Stimulated activated CD8-positive, alpha-beta memory T cell treated with anti-CD3 and anti-CD28 coated beads, Interleukin-7, amount 100 ng/mL, for 48 hours (primary cell): Measurements from ENCODE around the gene SSH3.
A peak's percentile ranks its signal among the peaks of the same experiment; 100 is the strongest.

Experiments used
- DNase-seq, 2 donors: peaks; one replicate each; pipeline ENCODE4 v3.0.0-alpha.2; 2020; ENCODE audit warnings: low read depth in 1 of 2; ENCODE audit errors: extremely low read depth in 1 of 2

Gene SSH3

DNA sequence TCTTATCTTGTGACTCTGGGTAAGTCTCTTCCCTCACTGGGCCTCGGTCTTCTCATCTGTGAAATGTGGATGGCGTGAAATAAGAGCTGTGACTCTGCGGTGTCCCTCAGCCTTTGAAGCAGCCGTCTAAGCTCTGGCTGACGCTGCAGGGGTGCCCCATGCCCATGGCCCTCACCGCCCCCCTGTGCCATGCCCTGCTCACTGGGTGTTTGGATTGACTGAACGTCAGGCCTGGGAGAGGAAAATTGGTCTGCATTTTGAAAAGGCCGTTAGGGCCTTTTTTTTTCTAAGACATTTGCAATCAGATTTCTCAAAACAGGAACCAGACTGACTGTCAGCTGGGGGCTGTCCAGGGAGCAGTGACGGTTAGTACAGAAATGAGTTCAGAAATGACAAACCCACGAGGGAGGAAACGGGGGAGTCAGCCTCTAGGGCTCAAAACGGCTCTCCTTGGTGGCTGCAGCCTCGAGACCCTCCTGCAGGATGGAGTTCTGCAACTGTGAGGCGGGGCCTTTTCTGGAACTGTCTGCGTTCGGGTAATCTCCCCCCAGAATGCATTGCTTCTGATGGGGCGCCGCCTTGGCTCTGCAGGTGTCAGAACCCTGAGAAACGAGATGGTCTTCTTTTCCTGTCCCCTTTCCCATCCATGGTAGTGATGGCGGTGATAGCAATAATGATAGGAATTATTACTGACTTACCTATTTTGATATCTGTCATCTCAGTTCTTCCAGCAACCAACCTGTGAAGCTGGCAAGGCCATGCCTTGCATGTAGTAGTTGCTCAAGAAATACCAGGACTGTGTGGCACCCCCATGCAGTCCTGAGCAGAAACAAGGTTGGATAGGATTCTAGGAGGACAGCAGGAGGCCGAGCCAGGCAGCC, 35.0 kb upstream of the SSH3 start:
- peak; percentile 49 to 81 for DNase-seq

DNA sequence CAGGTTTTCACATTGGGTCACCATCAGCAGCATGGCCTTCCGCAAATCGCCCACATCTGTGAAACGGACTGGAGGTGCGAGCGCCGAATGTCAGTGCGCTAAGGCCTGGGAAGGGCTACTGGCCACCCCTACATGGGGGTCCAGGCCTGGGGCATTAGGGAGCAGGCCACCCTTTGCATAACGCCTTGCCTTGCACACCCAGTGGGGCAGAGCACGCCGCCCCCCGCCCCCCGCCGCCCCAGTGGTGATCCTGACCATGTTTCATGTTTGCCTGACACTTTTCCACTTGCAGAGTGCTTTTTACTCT, 34.4 kb upstream of the SSH3 start:
- no peak for DNase-seq

DNA sequence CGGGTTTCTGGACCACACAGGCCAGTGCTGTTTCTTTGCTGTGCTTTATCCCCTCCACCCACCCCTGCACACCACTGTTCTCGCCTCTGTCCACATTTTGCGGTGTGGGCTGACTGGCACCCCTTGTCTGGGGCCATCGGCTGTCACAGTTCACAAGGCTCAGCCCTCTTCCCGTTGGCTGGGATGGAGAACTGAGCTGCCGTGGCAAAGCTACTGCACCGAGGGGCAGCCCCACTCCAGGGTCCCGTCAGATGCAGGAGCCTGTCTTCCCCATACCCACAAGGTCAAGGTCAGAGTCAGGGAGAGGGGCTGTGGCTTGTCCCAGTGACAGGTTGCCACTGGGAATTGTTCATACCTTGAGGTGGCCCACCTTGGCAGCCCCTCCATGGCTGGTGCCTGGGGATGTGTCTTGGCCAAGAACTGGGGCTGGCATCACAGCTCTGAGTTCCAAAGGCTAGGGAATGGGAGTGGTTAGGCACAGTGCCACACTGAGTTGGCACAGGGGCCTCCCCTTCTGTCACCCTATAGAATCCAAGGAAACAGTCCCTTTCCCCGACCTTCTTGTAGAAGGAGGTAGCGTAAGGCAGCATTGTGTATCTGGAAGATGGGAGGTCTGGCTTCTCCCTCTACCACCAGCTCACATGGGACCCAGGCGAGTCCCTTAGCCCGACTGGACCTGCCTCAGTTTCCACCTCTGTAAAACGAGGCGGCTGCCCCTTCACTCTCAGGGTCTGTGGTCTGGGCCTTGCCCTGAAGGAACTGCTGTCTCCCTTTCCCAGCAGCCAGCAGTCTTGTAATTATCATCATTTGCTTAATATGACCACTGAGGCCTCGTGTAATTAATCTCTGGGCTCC, 33.7 kb upstream of the SSH3 start:
- DNase-seq = no peak

DNA sequence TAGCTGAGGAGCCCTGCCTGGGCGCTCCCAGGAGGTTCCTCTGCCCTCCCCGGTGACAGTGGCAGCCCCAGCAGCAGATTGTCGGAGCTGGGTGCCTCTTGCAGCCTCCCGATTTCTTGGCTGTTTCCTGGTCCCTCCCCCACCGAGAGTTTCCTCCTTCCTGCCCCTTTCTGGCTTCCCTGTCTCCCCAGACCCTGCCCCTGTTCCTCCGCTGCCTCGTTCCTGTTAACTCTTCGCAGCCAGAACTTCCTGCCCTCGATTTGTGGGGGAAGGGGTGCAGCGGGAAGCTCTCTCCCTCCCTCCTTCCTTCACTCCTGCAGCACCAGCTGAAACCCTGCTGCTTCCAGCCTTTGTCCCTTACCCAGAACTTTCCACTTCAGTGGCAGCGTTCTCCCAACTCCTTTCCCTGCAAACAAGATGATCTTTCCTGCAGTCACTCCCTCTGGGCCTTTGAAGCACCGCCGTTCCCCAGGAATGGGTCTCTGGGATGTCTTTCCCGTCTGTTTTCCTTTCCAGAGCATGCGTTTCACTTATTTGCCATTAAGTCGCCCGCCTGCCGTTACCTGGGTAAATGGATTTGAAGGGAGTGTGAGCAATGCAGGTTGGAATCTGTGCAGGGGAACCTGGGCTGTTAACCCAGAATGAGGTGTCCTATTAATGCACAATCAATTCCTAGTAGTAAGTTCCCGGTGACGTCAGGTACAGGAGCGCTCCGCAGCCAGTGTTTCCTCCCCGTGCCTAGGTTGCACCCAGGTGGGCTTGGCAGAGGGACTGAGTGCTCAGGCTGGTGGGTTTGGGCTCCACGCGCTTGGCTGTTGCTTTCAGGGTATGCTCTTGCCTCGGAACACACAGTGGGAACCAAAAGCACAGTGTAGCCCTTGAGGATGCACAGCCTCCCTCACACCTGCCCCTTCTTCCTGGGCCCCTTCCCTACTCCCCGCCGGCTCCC, 32.8 kb upstream of the SSH3 start:
- no peak for DNase-seq

DNA sequence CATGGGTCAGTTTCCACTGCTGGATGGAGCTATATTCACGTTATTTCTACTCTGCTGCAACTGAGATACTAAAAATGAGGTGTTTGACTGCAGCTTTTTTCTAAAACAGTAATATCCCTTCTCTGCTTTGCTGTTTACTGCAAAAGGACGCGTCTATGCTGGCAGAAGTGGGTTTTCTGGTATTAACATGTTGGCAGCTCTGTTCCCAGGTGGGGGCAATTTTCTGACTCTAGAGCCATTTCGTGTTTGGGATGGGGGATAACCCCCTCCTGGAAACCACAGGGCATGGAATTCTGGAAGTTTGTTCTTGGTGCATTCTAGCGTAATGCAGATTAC, 32.2 kb upstream of the SSH3 start:
- no peak for DNase-seq

DNA sequence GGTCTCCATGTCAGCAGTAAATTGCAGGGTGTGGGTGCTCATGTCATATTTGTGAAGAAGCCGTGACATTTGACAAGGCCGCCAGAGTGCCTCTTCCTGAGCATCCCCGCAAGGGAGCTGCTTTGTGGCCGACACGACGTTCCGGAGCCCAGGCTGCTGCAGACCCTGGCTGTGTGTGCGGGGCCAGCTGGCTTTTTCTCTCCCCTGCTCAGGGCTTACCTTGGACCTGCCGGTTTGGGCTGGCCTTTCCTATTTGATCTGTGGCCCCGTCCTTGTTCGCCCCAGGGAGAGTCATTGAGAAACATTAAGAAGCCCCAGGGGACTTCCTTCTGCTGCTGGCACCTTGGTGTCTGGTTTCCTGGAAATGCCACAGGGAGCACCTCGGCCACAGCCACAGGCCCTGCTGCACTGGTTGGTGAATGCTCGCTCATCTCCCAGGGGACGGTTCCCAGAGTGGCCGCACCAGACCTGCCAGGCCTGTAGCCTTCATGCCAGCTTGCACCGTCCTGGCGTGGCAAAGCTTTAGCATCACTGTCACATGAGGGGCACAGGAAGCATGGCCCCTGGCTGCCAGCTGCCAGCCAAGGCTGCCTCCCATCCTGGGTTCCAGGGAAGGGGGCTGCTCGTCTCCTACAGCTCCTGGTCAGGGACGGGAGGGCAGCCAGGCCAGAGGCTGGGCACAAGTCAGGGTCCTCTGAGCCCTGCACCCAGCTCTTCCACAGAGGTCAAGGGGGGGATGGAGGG, 31.6 kb upstream of the SSH3 start:
- DNase-seq = peak; percentile 58 to 68

DNA sequence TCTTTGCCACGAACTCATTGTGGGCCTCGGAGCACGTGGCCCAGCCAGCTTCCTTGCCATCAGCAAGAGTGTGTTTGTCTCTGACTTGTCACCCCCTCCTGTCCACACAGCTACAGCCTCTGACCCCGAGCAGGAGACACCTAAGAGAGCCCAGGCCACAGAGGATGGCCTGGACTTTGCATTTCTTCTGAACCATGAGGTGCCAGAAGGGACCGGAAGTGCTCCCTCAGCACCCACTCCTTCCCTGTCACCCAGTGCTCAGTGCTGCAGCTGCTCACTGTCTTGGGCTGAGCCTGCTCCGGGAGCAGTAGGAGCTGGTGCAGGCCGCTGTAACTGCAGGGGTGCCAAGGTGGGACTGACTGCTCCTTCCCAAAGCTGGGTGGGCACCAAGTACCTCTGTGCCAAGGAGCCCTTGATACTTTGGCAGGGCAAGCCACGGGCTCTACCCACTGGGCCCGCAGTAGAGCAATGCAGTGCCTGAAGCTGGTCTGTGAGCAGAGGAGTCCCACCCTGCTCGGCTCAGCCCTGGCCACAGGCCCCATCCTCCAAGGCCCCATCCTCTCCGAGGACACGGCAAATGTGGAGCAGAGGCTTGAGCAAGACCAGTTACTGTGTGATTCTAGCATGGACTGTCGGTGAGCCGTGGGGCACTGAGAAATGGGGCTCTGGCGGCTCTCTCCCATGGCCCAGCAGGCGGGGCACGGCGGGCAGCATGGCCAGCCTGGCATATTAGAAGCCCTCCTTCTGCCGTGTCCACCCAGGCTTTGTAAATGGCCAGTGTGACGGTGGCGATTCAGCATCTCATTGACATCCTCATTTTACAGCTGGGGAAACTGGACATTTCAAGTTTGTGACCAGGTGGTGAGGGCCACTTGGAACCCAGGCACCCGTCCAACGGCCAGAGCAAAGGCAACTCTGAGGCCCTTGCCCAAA, 30.7 kb upstream of the SSH3 start:
- no peak for DNase-seq

DNA sequence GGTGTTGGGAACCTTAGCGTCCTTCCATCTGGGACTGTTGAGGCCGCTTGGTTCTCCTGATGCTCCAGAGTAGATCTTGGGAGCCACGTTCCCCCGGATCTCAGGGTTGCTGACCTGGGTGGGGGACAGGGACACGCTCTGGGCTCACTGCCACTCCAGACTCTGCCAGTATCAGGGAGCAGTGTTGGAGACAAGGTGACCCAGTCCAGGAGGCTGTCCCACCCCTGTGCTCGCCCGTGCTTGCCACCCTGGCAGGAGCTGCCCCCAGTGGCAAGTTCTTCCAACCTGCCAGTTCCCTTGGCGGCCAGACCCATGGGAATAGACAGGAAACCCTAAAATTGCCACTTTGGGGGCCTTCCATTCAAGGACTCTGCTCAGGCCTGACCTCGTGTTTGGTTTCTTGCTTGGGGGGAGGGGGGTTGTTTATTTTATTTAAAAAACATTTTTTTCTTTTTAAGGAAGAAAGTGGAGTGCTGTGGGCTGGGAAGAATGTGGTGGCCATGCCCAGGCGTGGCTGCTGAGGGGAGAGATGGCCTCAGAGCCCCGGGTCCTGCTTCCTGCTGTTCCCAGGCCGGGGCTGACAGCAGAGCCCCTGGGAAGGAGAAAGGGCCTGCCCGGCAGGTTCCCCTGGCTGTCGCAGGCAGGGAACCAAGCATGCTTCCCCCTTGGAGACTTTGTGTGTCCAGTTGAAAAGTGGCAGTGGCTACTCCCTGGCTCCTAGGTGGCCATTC, 29.9 kb upstream of the SSH3 start:
- no peak for DNase-seq

DNA sequence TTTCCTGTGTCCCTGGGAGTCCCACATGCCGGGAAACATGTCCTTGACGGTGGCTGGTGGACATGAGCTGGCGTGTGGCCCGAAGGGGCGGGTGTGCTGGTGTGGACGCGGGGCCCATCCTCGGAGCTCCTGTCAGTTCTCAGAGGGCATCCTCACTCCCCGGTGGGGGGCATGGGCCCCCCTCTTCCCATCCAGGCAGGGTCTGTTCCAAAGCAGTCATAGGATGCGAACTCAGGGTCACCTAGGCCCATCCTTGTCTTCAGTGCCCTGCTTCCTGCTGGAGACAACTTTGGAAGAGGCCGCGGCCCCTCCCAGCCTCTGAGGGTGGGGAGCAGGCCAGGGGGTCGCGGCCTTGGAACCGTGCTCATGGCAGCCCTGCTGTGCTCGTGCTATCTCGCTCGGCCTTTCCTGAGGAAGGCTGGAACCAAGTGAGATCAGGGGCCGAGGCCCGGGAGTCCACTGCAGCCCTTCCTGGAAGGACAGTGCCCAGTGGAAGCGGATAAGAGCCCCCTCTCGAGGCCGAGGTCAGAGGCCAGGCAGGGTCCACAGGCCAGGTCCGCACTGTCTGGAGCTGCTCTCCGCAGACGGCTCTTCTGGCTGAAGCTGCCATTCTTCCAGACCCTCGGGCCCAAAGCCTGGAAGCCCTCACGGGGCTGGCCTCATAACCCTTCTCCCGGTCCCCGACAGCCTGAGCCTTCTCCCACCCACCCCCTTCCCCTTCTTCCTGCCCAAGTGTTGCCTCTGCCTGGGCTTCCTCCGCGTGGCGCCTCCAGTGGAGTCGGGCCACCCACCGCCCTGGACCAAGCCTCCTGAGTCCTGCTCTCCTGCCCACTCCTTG, 28.3 kb upstream of the SSH3 start:
- DNase-seq = no peak

DNA sequence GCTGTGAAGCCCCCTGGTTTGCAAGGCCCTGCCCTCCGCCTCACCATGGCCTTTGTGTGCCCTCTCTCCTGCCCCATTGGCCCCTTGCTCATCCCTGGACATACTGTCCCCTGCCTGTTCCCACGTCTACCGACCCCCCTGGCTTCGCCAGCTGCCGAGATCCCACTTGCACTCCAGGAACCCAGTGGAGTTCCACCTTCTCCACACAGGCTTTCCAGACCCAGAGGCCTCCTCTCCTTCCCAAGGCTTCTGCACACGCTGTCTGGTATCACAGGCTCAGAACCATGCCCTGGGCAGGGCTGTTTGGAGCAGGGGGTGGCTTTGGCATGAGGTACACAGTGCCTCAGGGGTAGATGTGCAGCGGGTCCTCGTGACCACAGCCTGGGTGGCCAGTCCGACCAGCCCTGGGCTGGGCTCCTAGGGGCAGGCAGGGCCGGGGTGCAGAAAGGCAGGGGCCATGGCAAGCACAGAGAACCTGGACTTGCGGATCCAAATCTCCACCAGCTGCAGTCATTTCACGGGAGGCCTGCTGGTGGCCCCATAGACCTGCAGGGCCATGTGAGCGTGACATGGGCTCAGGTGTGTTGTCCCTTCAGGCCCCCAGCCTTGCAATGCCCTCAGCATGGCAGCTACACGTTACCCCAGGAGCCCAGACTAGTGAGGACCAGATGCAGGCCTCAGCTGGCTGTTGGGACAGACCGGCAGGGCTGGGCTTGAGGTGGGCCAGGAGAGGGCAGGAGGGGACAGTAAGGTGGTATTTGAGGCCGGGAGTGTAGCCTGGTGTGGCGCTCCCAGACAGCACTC, 27.5 kb upstream of the SSH3 start:
- DNase-seq = no peak

DNA sequence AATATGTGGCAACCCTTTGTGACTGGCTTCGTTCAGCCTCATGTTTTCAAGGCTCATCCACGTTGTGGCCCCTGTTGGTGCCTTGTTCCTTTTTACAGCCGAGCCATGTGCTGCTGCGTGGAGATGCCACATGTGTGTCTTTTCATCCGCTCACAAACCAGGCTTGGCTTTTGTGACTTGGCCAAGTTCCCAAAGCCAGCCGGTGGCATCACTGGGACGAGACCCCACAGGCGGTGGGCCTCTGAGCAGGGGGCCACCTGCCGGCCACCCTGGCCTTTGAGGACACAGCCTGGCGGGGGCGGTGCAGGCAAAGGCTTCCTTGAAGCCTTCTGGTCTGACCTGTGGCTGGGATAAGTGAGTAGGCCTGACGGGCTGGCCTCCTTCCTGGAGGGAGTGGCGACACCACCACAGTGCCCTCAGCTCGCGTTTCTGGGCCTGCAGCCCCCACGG, 26.5 kb upstream of the SSH3 start:
- DNase-seq = peak; percentile 57 to 63

DNA sequence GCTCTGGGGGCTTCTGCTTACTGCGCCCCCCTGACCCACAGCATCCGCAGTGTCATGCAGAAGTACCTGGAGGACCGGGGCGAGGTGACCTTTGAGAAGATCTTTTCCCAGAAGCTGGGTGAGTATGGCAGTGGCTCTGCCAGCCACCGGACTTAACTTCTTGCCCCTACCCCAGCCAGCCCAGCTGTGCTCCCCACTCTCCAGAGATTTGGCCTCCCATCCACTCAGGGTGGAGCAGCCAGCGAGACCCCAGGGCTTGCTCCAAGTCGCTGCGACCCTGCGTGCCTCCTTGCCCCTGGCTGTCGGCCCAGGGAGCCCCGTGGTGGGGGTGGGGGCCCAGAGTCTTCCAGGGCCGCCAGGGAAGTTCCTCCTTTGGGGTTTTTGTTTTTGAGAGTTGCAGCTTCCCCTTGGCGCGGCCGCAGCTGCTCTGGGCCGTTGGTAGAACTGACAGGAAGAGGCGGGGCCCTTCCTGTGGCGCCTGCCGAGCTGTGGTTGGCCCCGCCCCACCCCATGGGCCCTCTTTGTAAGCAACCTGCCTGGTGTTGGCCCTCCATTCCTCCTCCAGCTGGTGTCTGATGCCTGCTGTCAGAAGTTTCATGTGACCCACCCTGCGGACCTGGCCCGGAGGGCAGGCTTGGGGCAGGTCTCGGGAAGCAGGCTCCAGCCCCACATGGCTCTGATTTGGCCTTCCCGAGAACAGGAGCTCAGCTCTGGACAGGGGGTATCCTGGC, 25.9 kb upstream of the SSH3 start:
- peak; percentile 83 to 86 for DNase-seq

DNA sequence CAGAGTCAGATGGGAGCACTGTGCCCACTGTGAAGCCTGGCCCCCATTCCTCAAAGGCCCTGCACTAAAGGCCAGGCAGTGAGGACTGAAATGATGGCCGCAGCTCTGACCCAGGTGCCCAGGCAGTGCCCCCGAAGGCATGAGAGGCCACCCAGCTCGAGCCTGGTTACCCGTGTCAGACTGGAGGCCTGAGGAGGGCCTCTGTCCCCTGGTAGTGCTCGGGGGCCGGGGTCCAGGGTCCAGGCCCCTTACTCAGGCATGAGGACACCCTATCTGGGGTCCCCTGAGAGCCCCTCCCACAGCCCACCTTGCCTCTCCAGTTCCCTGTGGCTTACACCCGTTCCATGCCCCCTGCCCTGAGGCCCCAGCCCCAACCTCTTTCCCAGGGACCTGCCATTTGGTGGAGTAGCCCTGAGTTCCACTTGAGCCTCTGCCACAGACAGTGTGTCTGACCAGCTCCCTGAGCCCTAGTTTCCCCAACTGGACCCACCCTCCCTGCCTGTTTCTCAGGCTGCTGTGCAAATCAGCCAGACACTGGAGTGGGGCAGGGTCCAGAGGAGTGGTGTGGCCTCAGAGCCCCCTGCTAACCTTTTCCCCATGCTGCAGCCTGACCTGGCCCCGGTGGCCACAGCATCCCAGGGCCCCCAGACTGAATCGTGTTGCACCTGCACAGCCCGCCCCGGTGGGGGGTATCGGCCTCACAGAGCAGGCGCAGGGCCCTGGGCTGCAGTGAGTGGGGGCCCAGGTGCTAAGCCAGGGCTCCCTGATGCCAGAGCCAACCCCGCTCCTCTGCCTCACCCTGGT, 25.0 kb upstream of the SSH3 start:
- no peak for DNase-seq

DNA sequence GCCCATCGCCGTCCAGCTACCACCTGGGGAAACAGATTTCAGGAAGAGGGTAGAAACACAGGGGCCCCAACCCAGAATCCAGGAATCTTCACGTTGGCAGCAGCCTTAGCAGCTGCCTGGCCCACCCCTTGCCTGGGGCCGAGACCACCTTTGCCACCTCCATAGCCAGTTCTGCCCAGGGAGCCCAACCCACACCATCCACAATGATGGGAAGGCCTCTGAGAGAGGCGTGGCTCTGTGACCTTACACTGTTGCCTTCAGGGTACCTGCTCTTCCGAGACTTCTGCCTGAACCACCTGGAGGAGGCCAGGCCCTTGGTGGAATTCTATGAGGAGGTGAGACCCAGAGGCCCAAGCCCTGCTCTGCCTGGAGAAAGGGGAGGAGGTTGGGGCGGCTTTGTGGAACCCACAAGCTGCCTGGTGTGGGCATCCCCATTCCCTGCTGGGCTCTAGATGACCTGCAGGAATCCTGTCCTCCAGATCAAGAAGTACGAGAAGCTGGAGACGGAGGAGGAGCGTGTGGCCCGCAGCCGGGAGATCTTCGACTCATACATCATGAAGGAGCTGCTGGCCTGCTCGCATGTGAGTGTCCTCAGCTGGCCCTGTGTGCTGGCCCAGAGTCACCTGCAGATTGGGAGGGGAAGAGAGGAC, 24.3 kb upstream of the SSH3 start:
- DNase-seq = no peak
